ENCODE measurements around the gene BMI1. TPM values are rescaled to one million over a fixed set of nuclear protein-coding genes. Genes with fewer than 3 reads are reported as not detected.

BMI1 gene
- polyA plus RNA-seq, 1 donor (not counting 4 experiments of a cell fraction or from before 2014, with no cell fraction given) = 33.1 TPM

- FAIRE-seq = no peak
- no peak for TF ChIP-seq CTCF (optimal IDR thresholded peaks at IDR 0.05 in 1 of 3, IDR thresholded peaks at IDR 0.05 in 1 of 3, conservative IDR thresholded peaks at IDR 0.05 in 1 of 3; ENCODE audit: extremely low read depth in 1 of 3, insufficient read depth in 2 of 3, low read length in 3 of 3)
- H3K4me3 ChIP-seq (ENCODE audit: control insufficient read depth in 2 of 3, extremely low read depth in 1 of 3, insufficient read depth in 2 of 3, low read depth in 1 of 3, low read length in 3 of 3) = no peak overlapping the region
Measured at GRCh38 chr10:22372298-22372697, 51.4 kb downstream of the BMI1 start.

GRCh38 chr10:22372917-22373316 lies 52.0 kb downstream of the BMI1 start:
- H3K4me3 ChIP-seq (ENCODE audit: control insufficient read depth in 2 of 3, extremely low read depth in 1 of 3, insufficient read depth in 2 of 3, low read depth in 1 of 3, low read length in 3 of 3) = no peak overlapping the region
- H3K27ac ChIP-seq (ENCODE audit: control insufficient read depth, insufficient read depth, low read length) = no peak overlapping the region
- DNase-seq (ENCODE audit: low read depth, low spot score) = no peak
- TF ChIP-seq CTCF (optimal IDR thresholded peaks at IDR 0.05 in 1 of 3, IDR thresholded peaks at IDR 0.05 in 1 of 3, conservative IDR thresholded peaks at IDR 0.05 in 1 of 3; ENCODE audit: extremely low read depth in 1 of 3, insufficient read depth in 2 of 3, low read length in 3 of 3) = no peak
- no peak for TF ChIP-seq EZH2 (IDR thresholded peaks at IDR 0.05; ENCODE audit: low read length)
- no peak overlapping the region for H2AFZ ChIP-seq (ENCODE audit: control insufficient read depth, low read length)
- no peaks in the 10 kb centered on the region for H3K9me1 ChIP-seq (ENCODE audit: control insufficient read depth, extremely low read depth, insufficient read depth, low read length)
- H3K9me3 ChIP-seq (ENCODE audit: control insufficient read depth, low read depth, low read length) = no peaks in the 10 kb centered on the region
- dilution Hi-C loops (cut with MboI; ENCODE audit: extremely low pct_ligation_motif_present, low sequenced_read_pairs) = no loop called here
- no peaks in the 10 kb centered on the region for H3K36me3 ChIP-seq (ENCODE audit: control insufficient read depth in 2 of 2, extremely low read depth in 1 of 2, insufficient read depth in 2 of 2, low read length in 2 of 2)
- no peaks in the 10 kb centered on the region for H3K4me1 ChIP-seq (ENCODE audit: control insufficient read depth, extremely low read depth, insufficient read depth, low read length)
- H3K27me3 ChIP-seq (ENCODE audit: control insufficient read depth, extremely low read depth, insufficient read depth, low read length) = peaks cover 4% of the 10 kb centered on the region
- H3K9ac ChIP-seq (ENCODE audit: control insufficient read depth, extremely low read depth, insufficient read depth, low read length) = no peak overlapping the region
- FAIRE-seq = no peak
- no peaks in the 10 kb centered on the region for H3K79me2 ChIP-seq (ENCODE audit: control insufficient read depth, insufficient read depth, low read length)
- H3K4me2 ChIP-seq (ENCODE audit: control insufficient read depth, extremely low read depth, insufficient read depth, low read depth, low read length) = no peak overlapping the region
- no peaks in the 10 kb centered on the region for H4K20me1 ChIP-seq (ENCODE audit: control insufficient read depth, extremely low read depth, insufficient read depth, low read length)

More at GRCh38 chr10:22372298-22372697, 51.4 kb downstream of the BMI1 start:
- no peak overlapping the region for H3K27ac ChIP-seq (ENCODE audit: control insufficient read depth, insufficient read depth, low read length)
- no peak for DNase-seq (ENCODE audit: low read depth, low spot score)
- H2AFZ ChIP-seq (ENCODE audit: control insufficient read depth, low read length) = no peak overlapping the region
- no peaks in the 10 kb centered on the region for H3K9me3 ChIP-seq (ENCODE audit: control insufficient read depth, low read depth, low read length)
- dilution Hi-C loops (cut with MboI; ENCODE audit: extremely low pct_ligation_motif_present, low sequenced_read_pairs) = no loop called here
- H3K27me3 ChIP-seq (ENCODE audit: control insufficient read depth, extremely low read depth, insufficient read depth, low read length) = peaks cover 4% of the 10 kb centered on the region
- no peaks in the 10 kb centered on the region for H4K20me1 ChIP-seq (ENCODE audit: control insufficient read depth, extremely low read depth, insufficient read depth, low read length)
- H3K9ac ChIP-seq (ENCODE audit: control insufficient read depth, extremely low read depth, insufficient read depth, low read length) = no peak overlapping the region
- H3K79me2 ChIP-seq (ENCODE audit: control insufficient read depth, insufficient read depth, low read length) = no peaks in the 10 kb centered on the region
- no peaks in the 10 kb centered on the region for H3K4me1 ChIP-seq (ENCODE audit: control insufficient read depth, extremely low read depth, insufficient read depth, low read length)
- no peak overlapping the region for H3K4me2 ChIP-seq (ENCODE audit: control insufficient read depth, extremely low read depth, insufficient read depth, low read depth, low read length)
- no peaks in the 10 kb centered on the region for H3K9me1 ChIP-seq (ENCODE audit: control insufficient read depth, extremely low read depth, insufficient read depth, low read length)
- H3K36me3 ChIP-seq (ENCODE audit: control insufficient read depth in 2 of 2, extremely low read depth in 1 of 2, insufficient read depth in 2 of 2, low read length in 2 of 2) = no peaks in the 10 kb centered on the region
